NCI-H526 treated with DMSO at 0.1 percent for 48 hours (cell line): Measurements from ENCODE around the gene PEX14.

Experiments used
- DNase-seq: peaks from one replicate; lab custom pipeline; 2025; lab: John Stamatoyannopoulos, UW

PEX14 gene

GRCh38 chr1:10620776-10621175 is 146.0 kb downstream of the PEX14 start:
- DNase-seq, result no peak

- DNase-seq, result no peak
These were observed 147.2 kb downstream of the PEX14 start for GRCh38 chr1:10621906-10622305.

DNA sequence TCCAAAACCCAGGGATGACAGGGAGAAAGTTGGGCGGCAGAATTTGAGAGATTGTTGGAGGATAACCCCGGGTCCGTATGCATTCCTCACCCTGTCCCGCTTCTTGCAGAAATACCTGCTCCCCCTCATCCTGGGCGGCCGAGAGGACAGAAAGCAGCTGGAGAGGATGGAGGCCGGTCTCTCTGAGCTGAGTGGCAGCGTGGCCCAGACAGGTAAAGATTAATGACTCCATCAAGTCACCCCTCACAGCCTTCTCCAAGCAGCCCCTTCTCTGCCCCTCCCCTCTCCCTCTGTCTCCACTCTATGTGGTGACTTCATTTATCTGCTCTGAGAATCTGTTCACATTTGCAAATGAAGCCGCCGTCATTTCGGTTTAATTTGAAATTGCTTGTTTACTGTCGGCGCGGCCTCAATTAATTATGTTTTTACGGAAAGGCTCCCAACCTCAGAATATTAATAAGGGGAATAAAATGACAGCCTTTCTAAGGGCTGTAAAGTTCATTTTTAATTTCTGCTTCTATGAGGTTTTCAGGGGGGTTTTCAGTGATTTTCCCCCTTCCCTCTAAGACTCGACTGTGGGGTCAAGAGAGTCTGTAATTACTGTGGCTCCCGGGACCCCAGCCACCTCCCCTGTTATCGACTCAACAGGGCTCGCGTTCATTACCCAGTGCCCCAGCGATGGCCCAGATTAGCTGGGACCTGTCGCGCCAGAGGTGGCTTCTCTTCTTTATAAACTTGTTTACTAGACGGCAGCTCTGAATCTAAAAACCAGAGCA is 148.3 kb downstream of the PEX14 start:
- DNase-seq, result no peak

- DNase-seq, result no peak
These were observed 149.0 kb downstream of the PEX14 start for GRCh38 chr1:10623686-10624145.

GRCh38 chr1:10624256-10625050 is 149.7 kb downstream of the PEX14 start:
- no peak for DNase-seq

GRCh38 chr1:10625076-10625475 is 150.3 kb downstream of the PEX14 start:
- no peak for DNase-seq

GRCh38 chr1:10625554-10625953 is 150.8 kb downstream of the PEX14 start:
- no peak for DNase-seq

GRCh38 chr1:10626131-10626731 is 151.5 kb downstream of the PEX14 start:
- no peak for DNase-seq

DNA sequence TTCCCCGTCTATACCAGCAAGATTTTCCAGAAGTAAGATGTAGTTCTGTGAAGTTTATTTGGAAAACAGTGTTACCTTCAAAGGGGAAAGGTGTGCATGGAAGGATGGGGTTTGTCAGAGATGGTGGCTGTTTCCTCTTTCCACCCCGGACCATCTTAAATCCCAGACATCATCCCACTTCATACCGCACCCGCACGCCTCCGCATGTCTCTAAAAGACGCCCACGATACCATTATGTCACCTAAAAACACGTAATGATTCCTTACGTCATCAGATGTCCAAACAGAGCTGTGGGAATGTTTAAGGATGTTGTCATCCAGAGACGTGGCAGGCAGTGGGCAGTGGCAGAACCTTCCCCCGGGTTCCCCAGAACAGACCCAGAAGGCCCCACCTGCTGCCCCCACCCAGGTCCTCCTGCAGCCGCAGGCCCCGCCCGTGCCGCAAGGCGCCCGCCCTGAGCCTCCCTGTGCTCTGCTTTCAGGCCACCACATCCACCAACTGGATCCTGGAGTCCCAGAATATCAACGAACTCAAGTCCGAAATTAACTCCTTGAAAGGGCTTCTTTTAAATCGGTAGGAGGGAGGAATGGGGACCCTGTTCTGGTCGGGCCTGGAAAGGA is 152.2 kb downstream of the PEX14 start:
- DNase-seq, result no peak

DNA sequence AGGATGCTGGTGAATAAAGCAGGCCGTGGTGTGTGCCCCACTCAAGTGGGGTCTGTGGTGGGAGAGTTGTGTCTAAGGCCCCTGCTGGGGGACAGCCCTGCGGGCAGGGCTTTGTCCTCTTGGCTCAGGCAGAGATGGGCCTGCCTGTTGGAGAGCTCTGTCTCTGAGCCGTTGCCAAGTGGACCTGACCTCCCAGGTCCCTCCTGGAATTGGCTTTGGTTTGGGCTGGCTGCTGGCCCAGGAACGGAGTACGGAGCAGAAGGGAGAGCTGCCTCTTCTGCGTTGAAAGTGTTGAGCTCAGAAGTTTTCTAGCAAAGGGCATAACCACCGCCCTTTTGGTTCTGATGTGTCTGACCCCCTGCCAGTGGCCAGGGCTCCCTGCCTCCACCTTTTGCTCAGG is 153.9 kb downstream of the PEX14 start:
- no peak for DNase-seq

- no peak for DNase-seq
These were observed 154.5 kb downstream of the PEX14 start for GRCh38 chr1:10629091-10629815.

GRCh38 chr1:10629816-10630571 is 155.2 kb downstream of the PEX14 start:
- DNase-seq, result no peak

GRCh38 chr1:10630661-10631120 is 155.9 kb downstream of the PEX14 start:
- no peak for DNase-seq

DNA sequence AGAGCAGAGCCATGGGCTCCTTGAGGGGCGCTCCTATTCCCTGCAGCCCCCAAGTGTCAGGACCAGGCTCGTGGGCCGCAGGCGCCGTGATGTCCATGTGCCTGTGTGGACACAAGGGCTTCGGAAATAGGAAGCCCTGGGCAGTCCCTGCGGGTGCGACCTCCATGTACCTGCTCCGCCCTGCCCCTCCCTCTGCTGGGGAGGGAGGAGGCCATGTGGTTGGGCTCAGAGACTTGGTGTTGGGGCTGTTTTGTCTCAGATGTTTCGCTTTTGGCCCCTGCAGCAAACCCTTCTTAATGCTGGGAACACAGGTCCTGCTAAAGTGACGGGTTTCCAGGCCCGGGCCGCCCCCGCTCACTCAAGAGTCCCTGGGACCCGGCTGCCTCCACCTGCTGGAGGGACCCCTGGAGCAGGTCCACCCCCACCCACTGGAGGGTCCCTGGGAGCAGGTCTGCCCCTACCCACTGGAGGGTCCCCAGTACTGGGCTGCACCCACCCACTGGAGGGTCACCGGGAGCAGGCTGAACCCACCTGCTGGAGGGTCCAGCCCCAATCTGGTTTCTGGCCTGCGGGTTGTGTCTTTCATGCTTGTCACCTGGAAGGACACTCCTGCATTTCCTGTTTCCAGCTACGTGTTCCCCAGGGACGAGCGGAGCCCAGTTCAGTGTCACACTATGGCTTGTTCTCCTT is 156.5 kb downstream of the PEX14 start:
- DNase-seq, result no peak

DNA sequence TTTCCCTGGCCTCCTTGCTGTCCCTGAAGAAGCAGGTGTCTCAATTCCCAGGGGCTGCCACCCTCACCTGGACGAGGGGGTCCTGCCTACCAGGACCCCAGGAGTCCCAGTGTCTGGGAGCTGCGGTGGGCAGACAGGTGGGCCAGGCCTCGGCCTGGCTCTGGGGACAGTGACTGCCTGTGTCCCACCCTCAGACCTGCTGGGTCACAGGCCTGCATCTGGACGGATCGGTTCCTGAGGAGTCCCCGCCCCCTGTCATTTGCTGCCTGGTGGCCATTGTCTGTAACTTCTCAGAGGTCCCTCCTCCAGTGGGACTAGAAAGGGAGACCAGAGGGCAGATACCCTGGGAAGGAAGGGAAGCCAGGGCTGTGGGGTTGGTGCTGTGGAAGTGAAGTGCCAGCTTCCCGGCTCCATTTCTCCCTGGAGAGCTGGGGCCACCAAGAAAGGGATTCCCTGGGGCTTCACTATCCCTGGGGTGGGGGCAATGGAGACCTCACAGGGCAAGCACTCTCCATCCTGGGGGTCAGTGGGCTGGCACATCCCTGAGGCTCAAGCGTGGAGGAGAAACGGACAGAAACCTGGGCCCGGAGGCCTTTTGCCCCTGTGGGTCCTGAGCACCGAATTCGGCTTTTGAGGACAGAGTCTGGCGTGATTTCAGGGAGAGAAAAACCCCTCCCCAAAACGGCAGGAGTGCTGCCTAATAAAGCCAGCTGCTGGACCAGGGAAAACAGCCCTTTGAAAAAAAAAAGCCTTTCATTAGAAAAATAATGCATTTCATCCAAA is 157.3 kb downstream of the PEX14 start:
- DNase-seq, result no peak

- DNase-seq, result no peak
These were observed 157.9 kb downstream of the PEX14 start for GRCh38 chr1:10632691-10633090.

DNA sequence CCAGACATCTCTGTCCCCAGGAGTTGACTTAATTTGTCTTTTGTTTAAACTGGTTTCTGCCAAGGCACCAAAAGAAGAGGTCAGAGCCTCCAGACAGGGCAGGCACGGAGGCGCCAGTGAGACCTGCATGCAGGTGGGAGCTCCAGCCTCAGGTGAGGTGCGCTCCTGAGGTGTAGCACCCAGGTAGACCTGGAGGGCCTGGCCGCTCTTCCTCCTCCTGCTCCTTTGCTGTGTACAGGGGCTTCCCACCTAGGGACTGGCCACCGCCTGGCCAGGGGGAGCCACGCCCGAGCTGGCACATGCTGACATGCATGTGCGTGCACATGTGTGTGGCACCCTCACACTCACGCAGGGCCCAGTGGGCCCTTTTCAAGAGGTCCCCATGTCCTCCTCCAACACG is 158.7 kb downstream of the PEX14 start:
- no peak for DNase-seq

DNA sequence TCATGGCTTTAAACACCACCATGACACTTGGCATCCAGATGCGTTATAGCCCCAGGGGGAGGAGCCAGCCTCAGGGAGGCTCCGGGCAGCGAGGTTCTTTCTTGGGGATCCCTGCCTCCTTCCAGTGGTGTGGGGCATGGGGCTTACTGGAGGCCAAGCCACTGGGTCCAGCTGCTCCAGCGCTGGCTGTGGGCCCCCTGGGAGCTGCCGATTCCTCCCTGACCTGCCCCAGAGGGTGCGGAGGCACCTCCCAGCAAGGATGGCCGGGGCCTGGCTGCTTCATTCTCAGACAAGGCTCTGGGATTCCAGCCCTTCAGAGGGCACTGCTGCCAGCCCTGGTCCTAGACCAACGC is 159.3 kb downstream of the PEX14 start:
- DNase-seq, result no peak

DNA sequence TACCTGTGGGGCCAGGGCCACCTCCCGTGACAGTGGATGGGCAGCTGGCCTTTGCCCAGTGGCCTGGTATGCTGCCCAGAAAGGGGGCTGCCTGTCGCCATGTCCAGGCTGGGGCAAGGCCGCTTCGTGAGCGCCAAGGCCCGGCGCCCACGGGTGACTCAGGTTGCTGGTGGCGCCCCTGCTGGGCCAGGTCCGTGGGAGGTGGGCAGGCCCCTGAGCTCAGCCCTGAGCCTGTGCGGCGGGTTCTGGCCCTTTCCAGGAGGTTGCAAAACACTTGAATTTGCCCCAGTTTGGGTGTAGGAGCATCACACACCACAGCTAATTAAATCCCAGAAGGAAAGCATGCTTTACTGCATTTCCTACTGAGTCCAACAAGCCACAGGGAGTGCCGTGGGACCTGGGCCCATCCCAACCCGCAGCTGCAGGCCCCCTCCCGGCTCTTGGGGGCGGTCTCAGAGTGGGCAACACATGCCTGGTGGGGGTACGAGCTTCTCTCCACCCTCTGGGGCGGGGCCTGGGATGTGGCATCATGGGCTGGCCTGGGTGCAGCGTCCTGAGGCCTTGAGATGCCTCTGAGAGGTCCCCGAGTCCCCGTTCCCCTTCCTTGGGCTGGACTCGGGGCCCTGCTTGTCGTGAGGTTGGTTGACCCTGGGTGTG is 159.8 kb downstream of the PEX14 start:
- no peak for DNase-seq
